GM12873 (cell line): ENCODE results near the gene BRD7.

Experiments
- CTCF ChIP-seq: IDR thresholded peaks from 2 replicates; pipeline ENCODE4 v1.5.1; 2012; ENCODE audit warnings: low read depth, mild to moderate bottlenecking, moderate library complexity, low read length, control low read depth; ENCODE audit not compliant: insufficient read depth; ENCODE audit errors: missing control alignments

Gene BRD7

DNA sequence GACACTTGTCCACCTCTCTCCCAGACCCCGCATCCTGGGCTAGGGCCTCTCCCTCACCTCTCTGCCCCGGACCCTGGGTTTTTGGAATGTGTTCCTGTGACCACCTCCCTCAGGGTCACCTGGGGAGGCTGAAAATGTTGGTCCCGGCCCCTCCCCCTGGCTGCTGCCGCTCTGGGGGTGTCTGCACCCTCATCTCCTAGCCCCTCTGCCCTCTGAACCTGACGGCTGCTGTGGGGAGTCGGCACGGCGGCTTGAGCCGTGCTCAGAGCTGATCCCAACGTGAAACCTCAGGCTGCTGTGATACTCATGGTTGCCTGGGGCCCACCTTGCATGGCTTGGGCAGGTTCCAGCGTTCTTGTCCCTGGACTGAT lies 59.6 kb downstream of the BRD7 start:
- no peak for TF ChIP-seq CTCF

- no peak for TF ChIP-seq CTCF
Measured at GRCh38 chr16:50308237-50308965, 60.4 kb downstream of the BRD7 start.

- TF ChIP-seq CTCF, result no peak
Measured at GRCh38 chr16:50306287-50306686, 62.5 kb downstream of the BRD7 start.

DNA sequence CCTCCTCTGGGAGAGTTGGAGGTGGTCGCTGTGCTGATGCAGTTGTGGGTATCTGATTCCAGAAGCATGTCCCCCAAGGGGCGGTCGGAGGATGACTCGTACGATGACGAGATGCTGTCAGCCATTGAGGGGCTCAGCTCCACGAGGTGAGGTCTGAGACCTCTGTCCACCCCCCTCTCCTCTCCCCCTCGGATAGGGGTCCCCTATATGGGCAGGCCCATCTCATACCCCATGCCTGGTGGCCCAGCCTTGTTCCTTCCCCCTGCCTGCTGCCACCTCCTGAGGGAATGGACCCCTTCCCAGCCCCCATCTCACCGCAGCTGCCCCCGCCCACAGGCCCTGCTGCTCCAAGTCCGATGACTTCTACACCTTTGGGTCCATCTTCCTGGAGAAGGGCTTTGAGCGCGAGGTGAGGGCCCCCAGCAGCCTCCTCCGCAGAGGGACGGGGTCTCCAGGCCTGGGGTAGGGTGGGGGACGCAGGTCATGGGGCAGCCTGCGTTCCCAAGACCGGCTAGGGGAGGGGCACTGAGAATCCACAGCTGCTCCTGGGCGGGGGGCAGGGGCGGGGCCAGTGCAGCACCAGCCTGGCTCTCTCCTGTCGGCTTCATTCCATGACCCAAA lies 63.2 kb downstream of the BRD7 start:
- TF ChIP-seq CTCF, result no peak

DNA sequence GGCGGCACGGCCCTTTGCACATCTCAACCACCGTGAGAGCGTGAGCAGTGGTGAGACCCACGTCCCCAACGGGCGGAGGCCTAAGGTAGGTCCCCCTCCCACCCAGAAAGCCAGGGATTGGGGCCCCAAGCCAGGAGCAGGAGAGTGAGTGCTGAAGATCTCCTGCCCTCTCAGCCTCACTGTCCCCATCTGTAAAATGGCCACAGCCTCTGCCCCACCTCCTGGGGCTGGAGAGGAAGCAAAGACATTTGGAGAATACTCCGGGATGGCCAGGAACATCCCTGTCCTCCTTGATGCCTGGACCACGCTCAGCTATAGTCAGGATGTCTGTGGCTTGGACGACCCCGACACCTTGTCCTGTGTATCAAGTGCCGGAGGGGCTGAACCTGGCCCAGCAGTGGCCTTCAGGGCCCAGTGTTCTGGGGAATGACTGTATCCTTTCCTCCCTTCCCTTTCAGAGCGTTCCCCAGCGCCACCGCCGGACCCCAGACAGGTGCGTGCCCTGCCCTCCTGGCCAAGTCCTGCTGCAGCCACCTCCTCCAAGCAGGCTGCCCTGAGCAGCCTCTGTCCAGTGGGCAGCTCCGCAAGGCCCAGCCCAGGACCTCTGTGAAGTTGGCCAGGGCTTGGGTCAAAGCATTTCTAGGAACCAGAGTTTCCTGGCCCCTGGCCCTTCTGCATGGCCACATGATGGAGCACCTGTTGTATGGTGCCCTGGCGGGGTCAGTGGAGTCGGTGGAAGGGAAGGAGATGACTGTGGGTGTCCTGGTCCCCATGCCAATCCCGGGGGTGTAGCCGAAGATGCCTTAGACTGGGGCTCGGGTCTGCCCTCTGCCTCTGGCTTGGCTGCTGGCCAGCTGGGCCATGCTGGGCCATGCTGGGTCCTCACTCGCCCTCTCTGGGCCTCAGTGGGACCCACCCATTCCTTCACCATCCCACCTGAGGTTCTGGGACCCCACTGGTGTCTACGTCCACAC lies 64.0 kb downstream of the BRD7 start:
- TF ChIP-seq CTCF, result no peak

GRCh38 chr16:50303605-50304466 lies 65.0 kb downstream of the BRD7 start:
- TF ChIP-seq CTCF, result no peak
